Measurements from ENCODE around the gene LRRC4C. TPM values are rescaled to one million over a fixed set of nuclear protein-coding genes. Genes with fewer than 3 reads are reported as not detected.

LRRC4C gene
- total and polyA plus RNA-seq, 2 donors (not counting 3 experiments of a cell fraction or from before 2014, with no cell fraction given): not detected

DNA sequence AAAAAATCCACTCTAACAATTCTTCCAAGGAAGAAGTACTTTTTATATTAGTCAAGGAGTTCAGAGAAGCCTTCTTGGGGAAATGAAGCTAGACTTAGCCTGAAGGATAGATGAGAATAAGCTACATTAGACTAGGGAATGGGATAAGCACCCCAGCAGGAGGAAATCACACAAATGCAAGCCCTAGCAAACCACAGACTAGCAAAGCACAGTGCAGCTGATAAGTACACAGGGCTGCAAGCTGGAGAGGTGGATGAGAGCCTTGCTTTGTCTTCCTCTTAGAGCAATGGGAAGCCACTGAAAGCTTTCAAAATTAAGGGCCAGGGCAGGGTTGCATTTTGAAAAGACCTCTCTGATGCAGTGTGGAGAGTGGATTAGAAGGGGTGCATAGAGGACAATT is 946.2 kb downstream of the LRRC4C start:
- Histone ChIP-seq H3K4me3 (replicated peaks in 1 of 3; ENCODE audit: insufficient read depth in 1 of 3, low read depth in 1 of 3, low read length in 3 of 3) (no peak overlapping the region), H3K27ac (ENCODE audit: insufficient read depth, low read depth, low read length) (no peak overlapping the region), H3K9me3 (replicated peaks; ENCODE audit: control insufficient read depth, insufficient read depth, low read length) (no peaks in the 10 kb centered on the region), H4K20me1 (replicated peaks; ENCODE audit: control insufficient read depth, extremely low read depth, insufficient read depth, low read length) (no peaks in the 10 kb centered on the region), H3K4me2 (ENCODE audit: insufficient read depth, low read length) (no peak overlapping the region), H3K27me3 (ENCODE audit: control insufficient read depth in 2 of 2, insufficient read depth in 2 of 2, low read length in 2 of 2) (no peaks in the 10 kb centered on the region), H2AFZ (ENCODE audit: low read depth, low read length) (no peak overlapping the region), H3K36me3 (ENCODE audit: control insufficient read depth in 2 of 2, extremely low read depth in 1 of 2, insufficient read depth in 2 of 2, low read length in 2 of 2) (no peaks in the 10 kb centered on the region), H3K4me1 (ENCODE audit: control insufficient read depth, extremely low read depth, insufficient read depth, low read length) (no peaks in the 10 kb centered on the region), H3K9ac (replicated peaks; ENCODE audit: extremely low read depth, insufficient read depth, low read length) (no peak overlapping the region), H3K79me2 (ENCODE audit: control insufficient read depth, insufficient read depth, low read length) (no peaks in the 10 kb centered on the region), H3K9me1 (replicated peaks; ENCODE audit: control insufficient read depth, extremely low read depth, insufficient read depth, low read length) (no peaks in the 10 kb centered on the region)
- BruUV-seq (replicated peaks): no TSS peak
- intact Hi-C loops (cut with micrococcal nuclease): no loop called here
- POLR2A ChIA-PET: no interaction called here
- CTCF ChIA-PET: no interaction called here
- no peak for DNase-seq (ENCODE audit: low read depth, low spot score)
- no peak for FAIRE-seq
- dilution Hi-C loops (cut with MboI; ENCODE audit: extremely low pct_ligation_motif_present, low sequenced_read_pairs): no loop called here
- TF ChIP-seq POLR2AphosphoS5 (IDR thresholded peaks at IDR 0.05; ENCODE audit: insufficient read depth, low read depth, low read length) (no peak), JUN (IDR thresholded peaks at IDR 0.05; ENCODE audit: borderline replicate concordance, insufficient read depth, insufficient read length, low read depth) (no peak), FOS (IDR thresholded peaks at IDR 0.05; ENCODE audit: borderline replicate concordance, insufficient read depth, low read length) (no peak), POLR2A (IDR thresholded peaks at IDR 0.05; ENCODE audit: low read depth, low read length) (no peak), GATA2 (IDR thresholded peaks at IDR 0.05; ENCODE audit: insufficient read depth, insufficient read length, low read depth, low read length) (no peak), MYC (IDR thresholded peaks at IDR 0.05; ENCODE audit: low read depth, low read length) (no peak), EZH2 (IDR thresholded peaks at IDR 0.05; ENCODE audit: borderline replicate concordance, low read depth, low read length, severe bottlenecking) (no peak)
- TF ChIP-seq, protein P1, sequence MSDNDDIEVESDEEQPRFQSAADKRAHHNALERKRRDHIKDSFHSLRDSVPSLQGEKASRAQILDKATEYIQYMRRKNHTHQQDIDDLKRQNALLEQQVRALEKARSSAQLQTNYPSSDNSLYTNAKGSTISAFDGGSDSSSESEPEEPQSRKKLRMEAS (IDR thresholded peaks at IDR 0.05; ENCODE audit: insufficient read depth, insufficient read length): no peak
- TF ChIP-seq, protein P2, sequence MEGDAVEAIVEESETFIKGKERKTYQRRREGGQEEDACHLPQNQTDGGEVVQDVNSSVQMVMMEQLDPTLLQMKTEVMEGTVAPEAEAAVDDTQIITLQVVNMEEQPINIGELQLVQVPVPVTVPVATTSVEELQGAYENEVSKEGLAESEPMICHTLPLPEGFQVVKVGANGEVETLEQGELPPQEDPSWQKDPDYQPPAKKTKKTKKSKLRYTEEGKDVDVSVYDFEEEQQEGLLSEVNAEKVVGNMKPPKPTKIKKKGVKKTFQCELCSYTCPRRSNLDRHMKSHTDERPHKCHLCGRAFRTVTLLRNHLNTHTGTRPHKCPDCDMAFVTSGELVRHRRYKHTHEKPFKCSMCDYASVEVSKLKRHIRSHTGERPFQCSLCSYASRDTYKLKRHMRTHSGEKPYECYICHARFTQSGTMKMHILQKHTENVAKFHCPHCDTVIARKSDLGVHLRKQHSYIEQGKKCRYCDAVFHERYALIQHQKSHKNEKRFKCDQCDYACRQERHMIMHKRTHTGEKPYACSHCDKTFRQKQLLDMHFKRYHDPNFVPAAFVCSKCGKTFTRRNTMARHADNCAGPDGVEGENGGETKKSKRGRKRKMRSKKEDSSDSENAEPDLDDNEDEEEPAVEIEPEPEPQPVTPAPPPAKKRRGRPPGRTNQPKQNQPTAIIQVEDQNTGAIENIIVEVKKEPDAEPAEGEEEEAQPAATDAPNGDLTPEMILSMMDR (IDR thresholded peaks at IDR 0.05; ENCODE audit: extremely low read depth in 1 of 2, insufficient read depth in 1 of 2, low read depth in 1 of 2, low read length in 2 of 2): no peak

All from endothelial cell of umbilical vein (primary cell).